ENCODE measurements around the gene BMP7. TPM values are rescaled to one million over a fixed set of nuclear protein-coding genes. Genes with fewer than 3 reads are reported as not detected.

Gene BMP7
- polyA plus RNA-seq, 1 experiment, result not detected

DNA sequence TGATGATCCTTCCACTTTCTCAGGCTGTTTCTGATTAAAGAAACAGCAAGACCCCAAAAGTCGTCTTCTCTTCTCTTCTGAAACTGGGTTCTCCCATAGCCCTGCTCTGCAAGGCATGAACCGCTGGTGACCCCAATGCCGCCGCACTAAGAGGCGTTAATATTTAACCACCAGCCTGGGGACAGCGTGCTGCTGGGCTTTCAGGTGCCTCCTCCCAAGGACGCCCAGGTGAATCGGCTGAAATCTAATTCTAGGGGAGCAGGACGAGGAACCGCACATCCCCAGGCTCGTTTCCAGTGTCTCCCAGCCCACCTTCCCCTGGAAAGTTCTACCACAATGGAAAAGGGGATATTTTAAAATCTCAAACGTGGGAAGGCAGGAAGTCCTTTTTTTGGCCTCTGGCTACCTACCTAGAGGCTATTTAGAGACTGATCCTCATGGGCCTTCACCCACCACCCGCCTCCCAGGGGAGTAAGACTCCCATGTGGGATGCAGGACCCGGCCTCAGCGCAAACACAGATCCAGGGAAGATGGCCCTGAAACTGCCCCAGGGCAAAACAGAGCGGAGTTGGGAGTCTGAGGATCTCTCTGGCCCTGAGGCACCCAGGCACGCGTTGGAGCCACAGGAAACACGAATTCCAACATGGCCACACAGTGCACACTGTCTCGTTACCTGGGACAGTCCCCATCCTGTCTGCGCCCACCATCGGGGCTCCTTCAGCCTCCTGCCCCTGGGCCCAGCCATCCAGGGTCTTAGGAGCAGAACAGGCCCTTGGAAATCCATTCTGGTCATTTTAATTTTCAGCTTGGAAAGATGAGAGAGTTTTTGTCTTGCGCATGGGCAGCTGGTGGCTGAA, 56.2 kb downstream of the BMP7 start:
- POLR2A ChIA-PET, result no interaction called here
- no peak for DNase-seq (ENCODE audit: low read depth)
- CTCF ChIA-PET, result interaction anchor here (1.2 kb wide), 1 partner anchor 14 kb away, joined by 3 read pairs; no protein-coding TSS in a partner anchor
- TF ChIP-seq, protein P1, sequence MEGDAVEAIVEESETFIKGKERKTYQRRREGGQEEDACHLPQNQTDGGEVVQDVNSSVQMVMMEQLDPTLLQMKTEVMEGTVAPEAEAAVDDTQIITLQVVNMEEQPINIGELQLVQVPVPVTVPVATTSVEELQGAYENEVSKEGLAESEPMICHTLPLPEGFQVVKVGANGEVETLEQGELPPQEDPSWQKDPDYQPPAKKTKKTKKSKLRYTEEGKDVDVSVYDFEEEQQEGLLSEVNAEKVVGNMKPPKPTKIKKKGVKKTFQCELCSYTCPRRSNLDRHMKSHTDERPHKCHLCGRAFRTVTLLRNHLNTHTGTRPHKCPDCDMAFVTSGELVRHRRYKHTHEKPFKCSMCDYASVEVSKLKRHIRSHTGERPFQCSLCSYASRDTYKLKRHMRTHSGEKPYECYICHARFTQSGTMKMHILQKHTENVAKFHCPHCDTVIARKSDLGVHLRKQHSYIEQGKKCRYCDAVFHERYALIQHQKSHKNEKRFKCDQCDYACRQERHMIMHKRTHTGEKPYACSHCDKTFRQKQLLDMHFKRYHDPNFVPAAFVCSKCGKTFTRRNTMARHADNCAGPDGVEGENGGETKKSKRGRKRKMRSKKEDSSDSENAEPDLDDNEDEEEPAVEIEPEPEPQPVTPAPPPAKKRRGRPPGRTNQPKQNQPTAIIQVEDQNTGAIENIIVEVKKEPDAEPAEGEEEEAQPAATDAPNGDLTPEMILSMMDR (IDR thresholded peaks at IDR 0.05; ENCODE audit: insufficient read depth, low read depth, low read length), result no peak
- H3K27me3 ChIP-seq (ENCODE audit: control insufficient read depth, insufficient read depth, low read length), result peaks cover 3% of the 10 kb centered on the region; the same call in 1 of the 2 replicates
- H3K36me3 ChIP-seq (ENCODE audit: control insufficient read depth, insufficient read depth, low read length), result no peaks in the 10 kb centered on the region
- no peak overlapping the region for H3K4me3 ChIP-seq (ENCODE audit: low read depth, low read length)

DNA sequence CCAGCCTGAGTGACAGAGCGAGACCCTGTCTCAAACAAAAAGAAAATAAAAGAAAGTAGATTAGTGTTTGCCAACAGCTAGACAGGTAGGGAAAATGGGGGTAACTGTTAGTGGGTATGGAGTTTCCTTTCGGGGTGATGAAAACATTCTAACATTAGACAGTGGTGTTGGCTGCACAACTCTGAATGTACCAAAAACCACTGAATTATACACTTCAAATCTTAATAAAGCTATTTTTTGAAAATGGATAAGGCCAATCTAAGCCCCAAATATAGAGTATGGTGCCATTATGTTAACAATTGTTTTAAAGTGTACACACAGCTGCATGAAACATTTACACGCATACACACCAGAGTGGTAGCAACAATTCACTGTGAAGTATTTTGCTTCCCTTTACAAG, 57.0 kb downstream of the BMP7 start:
- no peaks in the 10 kb centered on the region for H3K36me3 ChIP-seq (ENCODE audit: control insufficient read depth, insufficient read depth, low read length)
- TF ChIP-seq, protein P1 (IDR thresholded peaks at IDR 0.05; ENCODE audit: insufficient read depth, low read depth, low read length), result no peak
- peaks cover under 1% of the 10 kb centered on the region; the same call in 1 of the 2 replicates for H3K27me3 ChIP-seq (ENCODE audit: control insufficient read depth, insufficient read depth, low read length)
- DNase-seq (ENCODE audit: low read depth), result no peak
- POLR2A ChIA-PET, result no interaction called here
- CTCF ChIA-PET, result interaction anchor here (1.2 kb wide), 1 partner anchor 15 kb away, joined by 3 read pairs; no protein-coding TSS in a partner anchor
- H3K4me3 ChIP-seq (ENCODE audit: low read depth, low read length), result no peak overlapping the region

DNA sequence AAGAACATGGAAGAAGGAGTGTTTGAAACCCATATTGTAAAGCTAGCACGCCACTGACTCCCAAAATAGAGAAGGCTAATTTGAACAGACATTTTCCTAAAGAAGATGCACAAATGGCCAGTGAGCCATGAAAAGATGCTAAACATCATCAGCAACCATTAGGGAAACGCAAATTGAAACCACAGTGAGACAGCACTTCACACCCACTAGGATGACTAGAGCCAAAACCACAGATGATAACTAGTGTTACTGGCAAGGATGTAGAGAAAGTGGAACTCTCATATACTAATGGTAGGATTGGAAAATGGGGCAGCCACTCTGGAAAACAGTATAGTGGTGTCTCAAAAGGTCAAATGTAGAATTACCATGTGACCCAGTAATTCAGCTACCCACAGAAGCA, 58.2 kb downstream of the BMP7 start:
- TF ChIP-seq, protein P1 (IDR thresholded peaks at IDR 0.05; ENCODE audit: insufficient read depth, low read depth, low read length), result no peak
- H3K36me3 ChIP-seq (ENCODE audit: control insufficient read depth, insufficient read depth, low read length), result no peaks in the 10 kb centered on the region
- POLR2A ChIA-PET, result no interaction called here
- CTCF ChIA-PET, result no interaction called here
- DNase-seq (ENCODE audit: low read depth), result no peak
- H3K4me3 ChIP-seq (ENCODE audit: low read depth, low read length), result no peak overlapping the region
- H3K27me3 ChIP-seq (ENCODE audit: control insufficient read depth, insufficient read depth, low read length), result no peaks in the 10 kb centered on the region

DNA sequence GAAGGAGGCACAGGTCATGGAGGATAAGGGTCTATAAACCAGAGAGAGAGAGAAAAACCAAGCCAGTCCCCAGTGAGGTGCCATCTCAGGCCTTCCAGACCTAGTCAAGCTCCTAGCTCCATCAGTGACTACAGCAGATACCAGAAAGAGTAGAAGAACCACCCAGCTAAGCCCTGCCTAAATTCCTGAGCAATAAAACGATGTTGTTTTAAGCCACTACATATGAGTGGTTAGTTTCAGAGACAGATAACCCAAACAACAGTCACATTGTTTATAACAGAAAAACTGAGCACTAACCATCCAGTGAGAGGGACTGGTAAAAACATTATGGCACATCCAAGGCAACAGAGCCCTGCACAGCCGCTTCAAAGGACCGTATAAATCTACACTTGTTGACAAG, 59.2 kb downstream of the BMP7 start:
- H3K27me3 ChIP-seq (ENCODE audit: control insufficient read depth, insufficient read depth, low read length), result no peaks in the 10 kb centered on the region
- TF ChIP-seq, protein P1 (IDR thresholded peaks at IDR 0.05; ENCODE audit: insufficient read depth, low read depth, low read length), result no peak
- DNase-seq (ENCODE audit: low read depth), result no peak

DNA sequence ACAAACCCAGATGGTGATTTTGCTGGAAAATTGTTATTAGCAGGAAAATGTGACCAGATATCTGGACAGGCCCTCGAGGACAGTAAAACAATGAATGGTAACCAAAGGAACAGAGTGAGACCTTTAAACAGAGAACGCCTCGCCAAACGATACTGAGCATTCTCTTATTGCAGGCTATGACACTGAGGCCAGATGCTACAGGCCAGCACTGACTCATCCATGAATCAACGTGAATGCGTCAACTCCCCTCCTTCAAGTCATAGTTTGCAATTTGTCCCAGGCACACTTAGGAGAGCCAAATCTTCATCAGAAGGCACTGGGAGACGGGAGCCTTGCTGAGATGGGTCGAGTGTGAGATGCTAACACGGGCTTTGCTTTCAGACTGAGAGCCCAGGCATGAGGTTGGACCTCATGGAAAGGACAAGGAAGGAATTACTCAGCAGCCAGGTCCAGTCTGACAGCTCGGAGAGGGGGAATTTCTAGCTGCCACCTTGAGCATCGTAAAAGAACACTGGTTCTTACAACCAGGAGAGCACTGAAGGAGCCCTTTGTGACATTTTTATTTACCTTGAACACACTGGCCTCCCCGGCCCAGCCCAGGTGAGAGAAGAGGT, 60.7 kb downstream of the BMP7 start:
- peak; percentile 67 for DNase-seq (ENCODE audit: low read depth)
- H3K4me3 ChIP-seq (ENCODE audit: low read depth, low read length), result no peak overlapping the region
- ChIA-PET POLR2A (no interaction called here), CTCF (no interaction called here)
- H3K27me3 ChIP-seq (ENCODE audit: control insufficient read depth, insufficient read depth, low read length), result no peaks in the 10 kb centered on the region; the same call in 1 of the 2 replicates
- H3K36me3 ChIP-seq (ENCODE audit: control insufficient read depth, insufficient read depth, low read length), result no peaks in the 10 kb centered on the region
- TF ChIP-seq, protein P1 (IDR thresholded peaks at IDR 0.05; ENCODE audit: insufficient read depth, low read depth, low read length), result no peak

More for the DNA sequence above, 59.2 kb downstream of the BMP7 start:
- Histone ChIP-seq H3K36me3 (ENCODE audit: control insufficient read depth, insufficient read depth, low read length) (no peaks in the 10 kb centered on the region), H3K4me3 (ENCODE audit: low read depth, low read length) (no peak overlapping the region)
- CTCF ChIA-PET, result no interaction called here
- POLR2A ChIA-PET, result no interaction called here
